CD8-positive, alpha-beta memory T cell (primary cell): ENCODE results near the gene NDC80. TPM values are rescaled to one million over a fixed set of nuclear protein-coding genes. Genes with fewer than 3 reads are reported as not detected.

ENCODE experiments used
- CTCF ChIA-PET: fragments of 350-600 bp; sonication (Branson Sonifier 250); formaldehyde crosslinking; loops from one replicate; lab custom pipeline; 2021; ENCODE audit warnings: antibody characterized with exemption; lab: Charles Lee
- POLR2A ChIA-PET: fragments of 350-600 bp; sonication (Branson Sonifier 250); formaldehyde crosslinking; loops from one replicate; lab custom pipeline; 2021; ENCODE audit warnings: antibody characterized with exemption; lab: Charles Lee
- DNase-seq, 5 donors: peaks; one replicate each; pipeline versions ENCODE4 v3.0.0 to v3.0.0-alpha.2; 2020 to 2022; ENCODE audit warnings: mixed read lengths in 1 of 5
- H3K27ac ChIP-seq: one replicate; pipeline ENCODE4 v1.7.0; 2013; ENCODE audit warnings: low read depth, mild to moderate bottlenecking, low read length, moderate library complexity
- H3K27me3 ChIP-seq: 2 replicates; pipeline ENCODE4 v1.7.0; 2013; ENCODE audit warnings: low read length, mild to moderate bottlenecking; ENCODE audit not compliant: insufficient read depth, poor library complexity, severe bottlenecking
- H3K36me3 ChIP-seq: 2 replicates; pipeline ENCODE4 v1.7.0; 2013; ENCODE audit warnings: mild to moderate bottlenecking, low read length, moderate library complexity; ENCODE audit not compliant: insufficient read depth
- H3K4me1 ChIP-seq: 2 replicates; pipeline ENCODE4 v1.7.0; 2013; ENCODE audit warnings: mild to moderate bottlenecking, low read length, moderate library complexity; ENCODE audit not compliant: insufficient read depth
- H3K4me3 ChIP-seq: 2 replicates; pipeline ENCODE4 v1.7.0; 2013; ENCODE audit warnings: mild to moderate bottlenecking, low read length
- H3K9me3 ChIP-seq: 2 replicates; pipeline ENCODE4 v1.7.0; 2013; ENCODE audit warnings: mild to moderate bottlenecking, low read length
- H3K27ac Mint-ChIP-seq, 8 donors: one replicate each; pipeline ENCODE4 v1.8.0; 2020 to 2021; ENCODE audit warnings: mixed read lengths in 8 of 8, mild to moderate bottlenecking in 6 of 8, inconsistent platforms in 3 of 8, moderate library complexity in 3 of 8
- H3K27me3 Mint-ChIP-seq, 2 donors: one replicate each; pipeline ENCODE4 v1.8.0; 2020 to 2021; ENCODE audit warnings: mixed read lengths in 2 of 2, mild to moderate bottlenecking in 1 of 2, moderate library complexity in 1 of 2
- H3K36me3 Mint-ChIP-seq, 3 donors: one replicate each; pipeline ENCODE4 v1.8.0; 2020 to 2021; ENCODE audit warnings: mixed read lengths in 3 of 3, inconsistent platforms in 1 of 3, mild to moderate bottlenecking in 1 of 3
- H3K4me1 Mint-ChIP-seq, 3 donors: one replicate each; pipeline ENCODE4 v1.8.0; 2020 to 2021; ENCODE audit warnings: mixed read lengths in 3 of 3, inconsistent platforms in 1 of 3, mild to moderate bottlenecking in 1 of 3
- H3K4me3 Mint-ChIP-seq, 7 donors: one replicate each; pipeline ENCODE4 v1.8.0; 2020 to 2021; ENCODE audit warnings: mixed read lengths in 7 of 7, mild to moderate bottlenecking in 6 of 7, moderate library complexity in 4 of 7, inconsistent platforms in 2 of 7
- H3K9me3 Mint-ChIP-seq, 5 donors: one replicate each; pipeline ENCODE4 v1.8.0; 2020 to 2022; ENCODE audit warnings: mixed read lengths in 5 of 5, mild to moderate bottlenecking in 3 of 5, moderate library complexity in 2 of 5, inconsistent platforms in 1 of 5
- polyA plus RNA-seq: library from polyadenylated mRNA; unstranded; fragments of 300-500 nt; fragmentation: Illumina TruSeq; gene quantifications from one replicate; pipeline ENCODE4 v1.2.3, GENCODE V29; 2021
- total RNA-seq, 2 experiments: library from RNA; stranded (reverse); gene quantifications; one replicate each; pipeline ENCODE4 v1.2.3, GENCODE V29; 2021

The NDC80 gene
- total and polyA plus RNA-seq, 3 experiments from 2014 or later: 5.4 to 44.4 (median 41.6) TPM

- Histone ChIP-seq H3K27me3 (no peaks in the 10 kb centered on the region), H3K9me3 (no peaks in the 10 kb centered on the region), H3K4me1 (peaks cover 21% of the 10 kb centered on the region), H3K27ac (no peak overlapping the region), H3K4me3 (no peak overlapping the region), H3K36me3 (no peaks in the 10 kb centered on the region)
- H3K4me1 Mint-ChIP-seq: peaks cover 19 to 27% (median 24%) of the 10 kb centered on the region in 3 donors
- H3K4me3 Mint-ChIP-seq: peak overlapping the region in 4 of 7 donors; percentile 36 to 97 (median 73)
- CTCF ChIA-PET: interaction anchor here (0.6 to 1.5 kb wide), 3 partner anchors 16 to 1104 kb away, joined by 3 to 9 read pairs (median 3); partner anchors contain the start of genes METTL4 and NDC80
- H3K9me3 Mint-ChIP-seq: no peaks in the 10 kb centered on the region
- POLR2A ChIA-PET: interaction anchor here (0.7 to 1.2 kb wide), 2 partner anchors 16 to 82 kb away, joined by 3 to 14 read pairs; partner anchors contain the start of genes METTL4 and NDC80
- peak overlapping the region in 7 of 8 donors; percentile 33 to 99 (median 97) for H3K27ac Mint-ChIP-seq
- H3K27me3 Mint-ChIP-seq: peaks cover 0 to 5% of the 10 kb centered on the region in 2 donors
- H3K36me3 Mint-ChIP-seq: peaks cover 0 to 25% (median 0%) of the 10 kb centered on the region in 3 donors
- DNase-seq: no peak
Observed at GRCh38 chr18:2653467-2653866, 82.1 kb downstream of the NDC80 start.

DNA sequence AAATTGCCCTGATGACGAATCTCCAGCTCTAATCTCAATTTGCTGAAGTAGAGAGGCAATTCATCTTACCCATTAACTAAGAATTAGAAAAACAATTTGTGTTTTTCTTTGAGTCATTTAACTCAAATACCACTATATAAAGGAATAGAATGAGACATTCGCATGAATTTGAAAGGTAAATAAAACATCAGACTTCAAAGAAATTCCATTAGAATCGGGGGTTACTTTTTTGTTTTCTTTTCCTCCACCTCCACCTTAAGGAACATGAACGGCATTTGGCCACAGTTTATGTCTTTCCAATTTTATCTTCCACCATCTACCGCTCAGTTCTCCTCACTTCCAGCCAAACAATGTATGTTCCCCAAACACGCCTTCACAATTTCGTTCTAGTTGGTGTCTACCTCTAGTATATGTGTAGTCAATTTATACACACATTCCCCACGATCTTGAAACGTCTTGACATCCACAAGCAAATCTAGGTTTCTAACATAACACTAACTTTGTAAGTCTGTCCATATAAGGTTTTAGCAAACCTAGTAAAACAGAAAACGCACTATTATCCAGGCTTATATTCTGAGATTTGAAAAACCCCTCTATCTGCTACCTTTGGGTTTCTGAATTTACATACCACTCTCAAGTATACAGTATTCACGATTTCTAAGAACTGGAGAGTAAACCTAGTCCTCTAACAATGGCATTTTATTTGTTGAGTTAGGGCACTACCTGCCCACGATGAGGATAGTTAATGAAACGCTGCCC, 83.0 kb downstream of the NDC80 start:
- peaks cover 28 to 33% (median 32%) of the 10 kb centered on the region in 3 donors for H3K4me1 Mint-ChIP-seq
- Histone ChIP-seq H3K27ac (peak overlapping the region; percentile 98), H3K27me3 (no peaks in the 10 kb centered on the region), H3K36me3 (no peaks in the 10 kb centered on the region), H3K4me1 (peaks cover 28% of the 10 kb centered on the region), H3K4me3 (peak overlapping the region; percentile 85), H3K9me3 (no peaks in the 10 kb centered on the region)
- H3K4me3 Mint-ChIP-seq: peak overlapping the region; percentile 93 to 99 (median 97)
- H3K36me3 Mint-ChIP-seq: peaks cover 0 to 27% (median 2%) of the 10 kb centered on the region in 3 donors
- CTCF ChIA-PET: interaction anchor here (0.6 to 4.7 kb wide), 9 partner anchors 12 to 1103 kb away, joined by 3 to 53 read pairs (median 9); partner anchors contain the start of genes METTL4 and NDC80
- peak overlapping the region; percentile 92 to 99 (median 98) for H3K27ac Mint-ChIP-seq
- no peaks in the 10 kb centered on the region for H3K9me3 Mint-ChIP-seq
- H3K27me3 Mint-ChIP-seq: peaks cover 0 to 5% of the 10 kb centered on the region in 2 donors
- POLR2A ChIA-PET: interaction anchor here (0.7 to 4.0 kb wide), 10 partner anchors 10 to 83 kb away, joined by 3 to 229 read pairs (median 12); partner anchors contain the start of genes METTL4 and NDC80
- DNase-seq: no peak

DNA sequence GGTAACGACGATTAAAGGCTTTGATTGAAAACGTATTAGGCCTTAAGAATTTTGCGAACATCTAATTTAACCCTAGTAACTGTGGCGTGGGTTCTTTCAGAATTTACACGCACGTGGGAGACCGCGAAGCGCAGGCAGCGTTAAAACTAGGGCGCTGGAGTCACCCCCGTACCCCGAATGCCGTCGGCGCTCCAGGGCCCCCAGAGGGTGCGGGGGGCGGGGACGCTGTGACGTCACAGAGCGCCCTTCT, 83.5 kb downstream of the NDC80 start:
- ChIA-PET CTCF (interaction anchor here (0.8 to 4.7 kb wide), 6 partner anchors 13 to 84 kb away, joined by 3 to 53 read pairs (median 18); partner anchors contain the start of genes METTL4 and NDC80), POLR2A (interaction anchor here (0.7 to 4.0 kb wide), 9 partner anchors 10 to 305 kb away, joined by 3 to 229 read pairs (median 9); partner anchors contain the start of genes METTL4 and NDC80)

GRCh38 chr18:2655178-2655953, 84.0 kb downstream of the NDC80 start, which contains the start of gene SMCHD1:
TSS of gene SMCHD1 (plus strand) at chr18:2655726. CDS start at chr18:2656076, 350 bp downstream.
- peak within 1 kb of the TSS; percentile 94 to 99 (median 98) for H3K4me3 Mint-ChIP-seq
- H3K36me3 Mint-ChIP-seq: peaks cover 0 to 30% (median 3%) of the 10 kb centered on the region in 3 donors
- CTCF ChIA-PET: interaction anchor here (0.8 to 4.7 kb wide), 14 partner anchors 9 to 108 kb away, joined by 3 to 53 read pairs (median 4); partner anchors contain the start of genes METTL4 and NDC80
- peaks cover 36 to 39% (median 39%) of the 10 kb centered on the region in 3 donors for H3K4me1 Mint-ChIP-seq
- POLR2A ChIA-PET: interaction anchor here (0.7 to 4.0 kb wide), 19 partner anchors 9 to 593 kb away, joined by 3 to 229 read pairs (median 5); partner anchors contain the start of genes METTL4 and NDC80
- Histone ChIP-seq H3K4me3 (peak within 1 kb of the TSS; percentile 85), H3K9me3 (no peaks in the 10 kb centered on the region), H3K4me1 (peaks cover 31% of the 10 kb centered on the region), H3K36me3 (no peaks in the 10 kb centered on the region), H3K27ac (peak within 1 kb of the TSS; percentile 98), H3K27me3 (no peaks in the 10 kb centered on the region)
- H3K27me3 Mint-ChIP-seq: peaks cover 0 to 5% of the 10 kb centered on the region in 2 donors
- DNase-seq: peak; percentile 81 to 94 (median 88)
- peak within 1 kb of the TSS; percentile 93 to 99 (median 98) for H3K27ac Mint-ChIP-seq
- H3K9me3 Mint-ChIP-seq: no peaks in the 10 kb centered on the region

More for the DNA sequence above, 83.5 kb downstream of the NDC80 start:
- H3K9me3 ChIP-seq: no peaks in the 10 kb centered on the region
- H3K4me3 Mint-ChIP-seq: peak overlapping the region; percentile 93 to 99 (median 97)
- DNase-seq: peak; percentile 84 to 91 (median 88)
- H3K9me3 Mint-ChIP-seq: no peaks in the 10 kb centered on the region
- no peaks in the 10 kb centered on the region for H3K36me3 ChIP-seq
- H3K4me3 ChIP-seq: peak overlapping the region; percentile 85
- H3K4me1 ChIP-seq: peaks cover 31% of the 10 kb centered on the region
- H3K27me3 Mint-ChIP-seq: peaks cover 0 to 5% of the 10 kb centered on the region in 2 donors
- peak overlapping the region; percentile 92 to 99 (median 98) for H3K27ac Mint-ChIP-seq
- H3K4me1 Mint-ChIP-seq: peaks cover 33 to 37% (median 36%) of the 10 kb centered on the region in 3 donors
- peak overlapping the region; percentile 98 for H3K27ac ChIP-seq
- peaks cover 0 to 30% (median 3%) of the 10 kb centered on the region in 3 donors for H3K36me3 Mint-ChIP-seq
- H3K27me3 ChIP-seq: no peaks in the 10 kb centered on the region

DNA sequence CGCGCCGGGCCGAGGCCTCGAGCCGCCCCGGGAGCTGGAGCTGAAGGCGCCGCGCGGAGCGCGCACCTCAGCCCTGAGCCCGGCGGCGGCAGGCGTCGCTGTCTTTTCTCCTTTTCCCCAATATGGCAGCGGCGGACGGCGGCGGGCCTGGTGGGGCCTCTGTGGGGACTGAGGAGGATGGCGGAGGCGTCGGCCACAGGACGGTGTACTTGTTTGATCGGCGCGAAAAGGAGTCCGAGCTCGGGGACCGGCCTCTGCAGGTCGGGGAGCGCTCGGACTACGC, 84.5 kb downstream of the NDC80 start:
- no peak for DNase-seq
- peak overlapping the region; percentile 94 to 99 (median 98) for H3K4me3 Mint-ChIP-seq
- peaks cover 0 to 5% of the 10 kb centered on the region in 2 donors for H3K27me3 Mint-ChIP-seq
- peak overlapping the region; percentile 73 for H3K4me3 ChIP-seq
- H3K27ac ChIP-seq: peak overlapping the region; percentile 98
- H3K4me1 ChIP-seq: peaks cover 30% of the 10 kb centered on the region
- ChIA-PET POLR2A (interaction anchor here (0.6 to 4.0 kb wide), 18 partner anchors 10 to 592 kb away, joined by 3 to 229 read pairs (median 5); partner anchors contain the start of genes METTL4 and NDC80), CTCF (interaction anchor here (0.8 to 4.7 kb wide), 15 partner anchors 9 to 109 kb away, joined by 3 to 53 read pairs (median 5); partner anchors contain the start of genes METTL4 and NDC80)
- peaks cover 2 to 32% (median 6%) of the 10 kb centered on the region in 3 donors for H3K36me3 Mint-ChIP-seq
- H3K27ac Mint-ChIP-seq: peak overlapping the region; percentile 92 to 99 (median 97)
- no peaks in the 10 kb centered on the region for H3K36me3 ChIP-seq
- H3K4me1 Mint-ChIP-seq: peaks cover 39 to 42% (median 41%) of the 10 kb centered on the region in 3 donors
- no peaks in the 10 kb centered on the region for H3K9me3 ChIP-seq
- H3K9me3 Mint-ChIP-seq: no peaks in the 10 kb centered on the region
- no peaks in the 10 kb centered on the region for H3K27me3 ChIP-seq

- Histone ChIP-seq H3K4me1 (peaks cover 28% of the 10 kb centered on the region), H3K27me3 (no peaks in the 10 kb centered on the region), H3K9me3 (no peaks in the 10 kb centered on the region), H3K27ac (peak overlapping the region; percentile 98), H3K36me3 (no peaks in the 10 kb centered on the region), H3K4me3 (peak overlapping the region; percentile 73)
- Mint-ChIP-seq H3K4me3 (peak overlapping the region; percentile 94 to 99 (median 98)), H3K4me1 (peaks cover 44 to 48% (median 44%) of the 10 kb centered on the region in 3 donors), H3K36me3 (peaks cover 4 to 35% (median 8%) of the 10 kb centered on the region in 3 donors), H3K9me3 (no peaks in the 10 kb centered on the region), H3K27me3 (peaks cover 0 to 6% of the 10 kb centered on the region in 2 donors), H3K27ac (peak overlapping the region; percentile 92 to 99 (median 97))
- ChIA-PET POLR2A (interaction anchor here (0.6 to 4.0 kb wide), 19 partner anchors 10 to 592 kb away, joined by 3 to 229 read pairs (median 5); partner anchors contain the start of genes METTL4 and NDC80), CTCF (interaction anchor here (0.8 to 4.7 kb wide), 16 partner anchors 8 to 109 kb away, joined by 3 to 53 read pairs (median 4); partner anchors contain the start of genes METTL4 and NDC80)
- DNase-seq: peak; percentile 49 to 71 (median 58)
Observed at GRCh38 chr18:2656237-2656980, 85.1 kb downstream of the NDC80 start.
